HG03196 (cell line): ENCODE data around the gene AFF1.

Experiments used
- ATAC-seq: cut with Tn5 transposase; IDR thresholded peaks from one replicate; pipeline ENCODE4 v1.9.1; 2021; ENCODE audit not compliant: unreplicated experiment

Gene AFF1

GRCh38 chr4:86950831-86951525 lies 16.2 kb downstream of the AFF1 start:
- ATAC-seq: no peak

GRCh38 chr4:86955888-86956451 lies 21.2 kb downstream of the AFF1 start:
- ATAC-seq: no peak

- peak; percentile 44 for ATAC-seq
Observed at GRCh38 chr4:86957215-86957614, 22.4 kb downstream of the AFF1 start.

GRCh38 chr4:86959588-86960500 lies 25.0 kb downstream of the AFF1 start:
- no peak for ATAC-seq

GRCh38 chr4:86960557-86960961 lies 25.7 kb downstream of the AFF1 start:
- ATAC-seq: no peak

- ATAC-seq: peak; percentile 15
Observed at GRCh38 chr4:86961116-86961515, 26.3 kb downstream of the AFF1 start.

- peak; percentile 81 for ATAC-seq
Observed at GRCh38 chr4:86961605-86962295, 26.9 kb downstream of the AFF1 start.

GRCh38 chr4:86963697-86964096 lies 28.9 kb downstream of the AFF1 start:
- no peak for ATAC-seq

GRCh38 chr4:86965019-86965976 lies 30.5 kb downstream of the AFF1 start:
- ATAC-seq: peak; percentile 36

GRCh38 chr4:86967073-86967472 lies 32.3 kb downstream of the AFF1 start:
- no peak for ATAC-seq

- ATAC-seq: no peak
Observed at GRCh38 chr4:86967798-86968197, 33.0 kb downstream of the AFF1 start.

- ATAC-seq: no peak
Observed at GRCh38 chr4:86968547-86968946, 33.7 kb downstream of the AFF1 start.

- ATAC-seq: no peak
Observed at GRCh38 chr4:86970447-86971354, 35.9 kb downstream of the AFF1 start.

GRCh38 chr4:86971355-86971683 lies 36.5 kb downstream of the AFF1 start:
- ATAC-seq: no peak

GRCh38 chr4:86972997-86973396 lies 38.2 kb downstream of the AFF1 start:
- no peak for ATAC-seq

GRCh38 chr4:86973668-86974067 lies 38.9 kb downstream of the AFF1 start:
- no peak for ATAC-seq

GRCh38 chr4:86974551-86974994 lies 39.8 kb downstream of the AFF1 start:
- ATAC-seq: no peak

GRCh38 chr4:86975927-86976326 lies 41.1 kb downstream of the AFF1 start:
- no peak for ATAC-seq

- no peak for ATAC-seq
Observed at GRCh38 chr4:86976801-86977485, 42.1 kb downstream of the AFF1 start.
